HEK293 (cell line): ENCODE results near the gene EPS8L3.

Experiments used
- CTCF ChIA-PET: fragments of 350-600 bp; formaldehyde crosslinking; extraction: SDS; loops from one replicate; lab custom pipeline; 2021; ENCODE audit warnings: antibody characterized with exemption; lab: Yijun Ruan, JAX
- POLR2A ChIA-PET: fragments of 300-600 bp; formaldehyde crosslinking; extraction: SDS; loops from one replicate; lab custom pipeline; 2020; ENCODE audit warnings: antibody characterized with exemption, inconsistent platforms; lab: Yijun Ruan, JAX
- H3K27ac ChIP-seq: fragments of 200-500 bp; sonication (Bioruptor generic); 2 replicates; pipeline ENCODE4 v1.5.1; 2014; ENCODE audit warnings: low read depth, low read length, control low read depth, inconsistent platforms; ENCODE audit errors: extremely low read depth
- H3K36me3 ChIP-seq, 2 experiments: fragments of 200-500 bp in 1 of 2; sonication (Bioruptor generic) in 1 of 2; 1 replicate in 1 of 2; 2 replicates in 1 of 2; pipeline ENCODE4 v1.5.1; 2014 to 2017; ENCODE audit warnings: inconsistent platforms in 2 of 2, low read length in 2 of 2; ENCODE audit not compliant: control insufficient read depth in 2 of 2, insufficient read depth in 1 of 2
- H3K4me1 ChIP-seq: fragments of 200-500 bp; sonication (Bioruptor generic); 2 replicates; pipeline ENCODE4 v1.5.1; 2014; ENCODE audit warnings: mild to moderate bottlenecking, low read length, inconsistent platforms; ENCODE audit not compliant: control insufficient read depth, insufficient read depth
- H3K4me3 ChIP-seq: 2 replicates; pipeline ENCODE4 v1.5.1; 2011; ENCODE audit warnings: low read depth, mild to moderate bottlenecking, control low read depth, low read length, moderate library complexity
- H3K9me3 ChIP-seq: fragments of 200-500 bp; sonication (Bioruptor generic); 2 replicates; pipeline ENCODE4 v1.5.1; 2014; ENCODE audit warnings: low read depth, low read length, inconsistent platforms; ENCODE audit not compliant: control insufficient read depth, insufficient read depth
- EGR2 ChIP-seq: fragments of 450-650 bp; formaldehyde crosslinking; IDR thresholded peaks from 2 replicates; pipeline ENCODE4 v1.5.1; 2016; ENCODE audit warnings: low read depth, missing biosample characterization, missing genetic modification characterization
- GLIS1 ChIP-seq: fragments of 450-650 bp; formaldehyde crosslinking; IDR thresholded peaks from 2 replicates; pipeline ENCODE4 v1.5.1; 2016; ENCODE audit warnings: missing biosample characterization, missing genetic modification characterization
- KLF8 ChIP-seq: fragments of 450-650 bp; formaldehyde crosslinking; IDR thresholded peaks from 2 replicates; pipeline ENCODE4 v1.5.1; 2016; ENCODE audit warnings: missing biosample characterization, missing genetic modification characterization
- MEIS1 ChIP-seq: sonication (generic); formaldehyde crosslinking; IDR thresholded peaks from 2 replicates; pipeline ENCODE4 v1.8.1; 2022; ENCODE audit warnings: missing genetic modification reagents, mild to moderate bottlenecking, borderline replicate concordance
- PATZ1 ChIP-seq: fragments of 450-650 bp; formaldehyde crosslinking; IDR thresholded peaks from 2 replicates; pipeline ENCODE4 v1.5.1; 2016; ENCODE audit warnings: missing biosample characterization, missing genetic modification characterization
- SALL2 ChIP-seq: fragments of 450-650 bp; formaldehyde crosslinking; IDR thresholded peaks from 2 replicates; pipeline ENCODE4 v1.5.0; 2017; ENCODE audit warnings: missing biosample characterization, mild to moderate bottlenecking, missing genetic modification characterization, borderline replicate concordance
- ZBTB11 ChIP-seq: fragments of 450-650 bp; formaldehyde crosslinking; conservative IDR thresholded peaks from 2 replicates; pipeline ENCODE4 v1.5.1; 2016; ENCODE audit warnings: low read depth, missing biosample characterization, missing genetic modification characterization
- ZBTB48 ChIP-seq: fragments of 450-650 bp; formaldehyde crosslinking; IDR thresholded peaks from 2 replicates; pipeline ENCODE4 v1.5.1; 2016; ENCODE audit warnings: missing biosample characterization, missing genetic modification characterization
- ZBTB8A ChIP-seq: fragments of 450-650 bp; formaldehyde crosslinking; IDR thresholded peaks from 2 replicates; pipeline ENCODE4 v1.5.1; 2016; ENCODE audit warnings: missing biosample characterization, missing genetic modification characterization
- ZIC2 ChIP-seq: fragments of 450-650 bp; formaldehyde crosslinking; IDR thresholded peaks from 2 replicates; pipeline ENCODE4 v1.5.1; 2016; ENCODE audit warnings: missing biosample characterization, missing genetic modification characterization
- ZNF132 ChIP-seq: fragments of 450-650 bp; formaldehyde crosslinking; IDR thresholded peaks from 2 replicates; pipeline ENCODE4 v1.5.1; 2017; ENCODE audit warnings: missing biosample characterization, missing genetic modification characterization, borderline replicate concordance
- ZNF140 ChIP-seq: fragments of 450-650 bp; formaldehyde crosslinking; IDR thresholded peaks from 2 replicates; pipeline ENCODE4 v1.5.1; 2016; ENCODE audit warnings: missing biosample characterization, missing genetic modification characterization
- ZNF366 ChIP-seq: fragments of 450-650 bp; formaldehyde crosslinking; conservative IDR thresholded peaks from 2 replicates; pipeline ENCODE4 v1.5.1; 2016; ENCODE audit warnings: missing biosample characterization, missing genetic modification characterization
- ZNF521 ChIP-seq: fragments of 450-650 bp; formaldehyde crosslinking; IDR thresholded peaks from 2 replicates; pipeline ENCODE4 v1.5.1; 2017; ENCODE audit warnings: missing biosample characterization, mild to moderate bottlenecking, missing genetic modification characterization
- ZNF624 ChIP-seq: fragments of 450-650 bp; formaldehyde crosslinking; IDR thresholded peaks from 2 replicates; pipeline ENCODE4 v1.5.1; 2017; ENCODE audit warnings: missing biosample characterization, missing genetic modification characterization
- ZNF701 ChIP-seq: fragments of 450-650 bp; formaldehyde crosslinking; IDR thresholded peaks from 2 replicates; pipeline ENCODE4 v1.5.1; 2016; ENCODE audit warnings: missing biosample characterization, missing genetic modification characterization
- TF ChIP-seq, protein P1 (sequence below): fragments of 450-650 bp; formaldehyde crosslinking; IDR thresholded peaks from 2 replicates; pipeline ENCODE4 v1.5.1; 2016; ENCODE audit warnings: missing biosample characterization, missing genetic modification characterization

Gene EPS8L3

GRCh38 chr1:109792056-109792831, 28.5 kb upstream of the EPS8L3 start (continued):
- TF ChIP-seq ZNF624 (tag by site-specific recombination) (no peak), ZNF521 (tag by site-specific recombination) (no peak), ZBTB48 (tag by site-specific recombination) (0 out of 2 replicates have a peak, but pooled peaks have one; percentile 55), ZNF140 (no peak), ZNF701 (tag by site-specific recombination) (no peak), ZNF132 (tag by site-specific recombination) (no peak), ZNF366 (tag by site-specific recombination) (0 out of 2 replicates have a peak, but pooled peaks have one; percentile 18), PATZ1 (tag by site-specific recombination) (peak; percentile 61), GLIS1 (tag by site-specific recombination) (peak; percentile 88), ZBTB8A (tag by site-specific recombination) (peak; percentile 79)

GRCh38 chr1:109791495-109792043, 27.8 kb upstream of the EPS8L3 start:
- POLR2A ChIA-PET: interaction anchor here (0.9 kb wide), 1 partner anchor 193 kb away, joined by 3 read pairs; the partner anchor contains the start of gene AHCYL1

GRCh38 chr1:109790735-109791494, 27.2 kb upstream of the EPS8L3 start:
- H3K27ac ChIP-seq: no peak overlapping the region
- H3K9me3 ChIP-seq: no peaks in the 10 kb centered on the region
- ChIA-PET POLR2A (no interaction called here), CTCF (interaction anchor here (0.6 to 7.7 kb wide), 14 partner anchors 11 to 239 kb away, joined by 3 to 68 read pairs (median 4); partner anchors contain the start of gene AHCYL1)
- peaks cover 3% of the 10 kb centered on the region; the same call in 1 of the 2 replicates for H3K4me1 ChIP-seq
- no peak overlapping the region for H3K4me3 ChIP-seq
- no peaks in the 10 kb centered on the region for H3K36me3 ChIP-seq
- TF ChIP-seq ZIC2 (peak; percentile 93), ZBTB11 (tag by site-specific recombination) (no peak), SALL2 (no peak), MEIS1 (no peak), KLF8 (tag by site-specific recombination) (no peak), ZNF521 (tag by site-specific recombination) (no peak)

More at GRCh38 chr1:109791495-109792043, 27.8 kb upstream of the EPS8L3 start:
- Histone ChIP-seq H3K4me3 (no peak overlapping the region), H3K4me1 (peaks cover 3% of the 10 kb centered on the region; the same call in 1 of the 2 replicates), H3K27ac (no peak overlapping the region), H3K9me3 (no peaks in the 10 kb centered on the region), H3K36me3 (no peaks in the 10 kb centered on the region)
- CTCF ChIA-PET: interaction anchor here (0.5 to 7.7 kb wide), 16 partner anchors 9 to 611 kb away, joined by 3 to 68 read pairs (median 4); partner anchors contain the start of gene AHCYL1
- no peak for TF ChIP-seq ZNF701 (tag by site-specific recombination)
- TF ChIP-seq EGR2 (tag by site-specific recombination): no peak
- TF ChIP-seq, protein P1, sequence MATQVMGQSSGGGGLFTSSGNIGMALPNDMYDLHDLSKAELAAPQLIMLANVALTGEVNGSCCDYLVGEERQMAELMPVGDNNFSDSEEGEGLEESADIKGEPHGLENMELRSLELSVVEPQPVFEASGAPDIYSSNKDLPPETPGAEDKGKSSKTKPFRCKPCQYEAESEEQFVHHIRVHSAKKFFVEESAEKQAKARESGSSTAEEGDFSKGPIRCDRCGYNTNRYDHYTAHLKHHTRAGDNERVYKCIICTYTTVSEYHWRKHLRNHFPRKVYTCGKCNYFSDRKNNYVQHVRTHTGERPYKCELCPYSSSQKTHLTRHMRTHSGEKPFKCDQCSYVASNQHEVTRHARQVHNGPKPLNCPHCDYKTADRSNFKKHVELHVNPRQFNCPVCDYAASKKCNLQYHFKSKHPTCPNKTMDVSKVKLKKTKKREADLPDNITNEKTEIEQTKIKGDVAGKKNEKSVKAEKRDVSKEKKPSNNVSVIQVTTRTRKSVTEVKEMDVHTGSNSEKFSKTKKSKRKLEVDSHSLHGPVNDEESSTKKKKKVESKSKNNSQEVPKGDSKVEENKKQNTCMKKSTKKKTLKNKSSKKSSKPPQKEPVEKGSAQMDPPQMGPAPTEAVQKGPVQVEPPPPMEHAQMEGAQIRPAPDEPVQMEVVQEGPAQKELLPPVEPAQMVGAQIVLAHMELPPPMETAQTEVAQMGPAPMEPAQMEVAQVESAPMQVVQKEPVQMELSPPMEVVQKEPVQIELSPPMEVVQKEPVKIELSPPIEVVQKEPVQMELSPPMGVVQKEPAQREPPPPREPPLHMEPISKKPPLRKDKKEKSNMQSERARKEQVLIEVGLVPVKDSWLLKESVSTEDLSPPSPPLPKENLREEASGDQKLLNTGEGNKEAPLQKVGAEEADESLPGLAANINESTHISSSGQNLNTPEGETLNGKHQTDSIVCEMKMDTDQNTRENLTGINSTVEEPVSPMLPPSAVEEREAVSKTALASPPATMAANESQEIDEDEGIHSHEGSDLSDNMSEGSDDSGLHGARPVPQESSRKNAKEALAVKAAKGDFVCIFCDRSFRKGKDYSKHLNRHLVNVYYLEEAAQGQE (tag by site-specific recombination): no peak
